A172 (cell line): ENCODE measurements around the gene RANBP10. TPM values are rescaled to one million over a fixed set of nuclear protein-coding genes. Genes with fewer than 3 reads are reported as not detected.
A peak's percentile ranks its signal among the peaks of the same experiment; 100 is the strongest.
"Not testable (repeated sequence)": the region's sequence is repeated elsewhere in the genome, so short reads cannot be mapped to it uniquely, and the experiment has no call there.

Experiments
- DNase-seq: peaks from one replicate; pipeline ENCODE4 v3.0.0-alpha.2; 2015; ENCODE audit warnings: low spot score
- total RNA-seq: library from RNA; depleted of rRNA; stranded (reverse); fragments of >200 nt; shearing (Covaris generic); gene quantifications from 2 replicates; pipeline ENCODE4 v1.2.3, GENCODE V29; 2014; rRNA removed

The RANBP10 gene
- 3.7 and 8.8 TPM in 2 replicates for total RNA-seq

DNA sequence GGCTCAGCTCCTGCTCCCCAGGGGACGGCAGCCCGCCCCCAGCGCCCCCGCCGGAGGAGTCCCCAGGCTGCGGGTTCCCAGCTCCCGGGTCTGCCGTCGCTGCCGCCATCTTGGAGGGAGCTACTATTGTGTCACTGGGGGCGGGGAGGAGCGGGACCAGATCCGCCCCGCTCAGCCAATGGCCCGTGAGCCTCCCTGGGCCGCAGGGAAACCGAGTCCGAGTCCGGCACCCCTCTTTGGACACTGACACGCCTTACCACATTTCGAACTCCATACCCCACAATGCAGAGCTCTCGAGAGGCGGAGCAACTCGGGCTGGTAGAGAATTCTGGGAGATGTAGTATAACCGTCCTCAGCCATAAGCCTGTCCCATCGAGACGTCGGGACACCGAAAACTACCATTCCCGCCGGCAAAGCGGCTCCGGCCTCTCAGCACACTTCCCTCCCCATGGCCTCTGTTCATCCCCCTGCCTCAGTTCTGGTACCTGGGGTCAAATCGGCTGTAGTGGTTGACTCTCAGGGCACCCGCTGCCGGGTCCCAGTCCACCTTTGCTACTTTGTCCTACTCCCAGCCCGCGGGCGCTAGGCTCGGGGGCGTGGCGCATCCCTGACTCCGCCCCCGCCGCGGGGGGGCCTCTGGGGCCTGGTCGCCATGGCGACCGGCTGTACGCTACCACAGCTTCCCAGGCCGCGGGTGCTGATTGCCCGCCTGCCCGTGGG lies at the start of gene RANBP10, which contains the start of gene TSNAXIP1:
Gene RANBP10, minus strand, starts transcription at position 133 of the 720 bp plus-strand sequence. Its CDS starts 24 bp downstream, at position 109.
Gene TSNAXIP1, plus strand, starts transcription at position 462 of the 720 bp plus-strand sequence. CDS start 261 bp downstream, outside the sequence.
- DNase-seq: peak; percentile 96

DNA sequence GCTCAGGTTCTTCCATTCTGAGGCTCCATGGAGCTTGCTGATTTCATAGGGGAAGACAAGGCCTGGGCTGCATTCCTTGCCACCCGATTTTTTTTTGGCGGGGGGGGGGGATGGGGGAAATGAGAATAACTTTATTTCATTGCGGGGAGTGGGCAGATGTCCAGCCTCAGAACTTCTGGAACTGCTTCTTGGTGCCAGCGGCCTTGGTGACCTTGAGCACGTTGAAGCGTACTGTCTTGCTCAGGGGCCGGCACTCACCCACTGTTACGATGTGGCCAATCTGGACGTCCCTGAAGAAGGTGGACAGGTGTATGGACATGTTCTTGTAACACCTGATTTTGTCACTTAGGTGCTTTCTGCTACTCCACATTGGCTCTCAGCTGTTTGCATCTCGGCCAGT lies 49.4 kb upstream of the RANBP10 start:
- DNase-seq: no peak

DNA sequence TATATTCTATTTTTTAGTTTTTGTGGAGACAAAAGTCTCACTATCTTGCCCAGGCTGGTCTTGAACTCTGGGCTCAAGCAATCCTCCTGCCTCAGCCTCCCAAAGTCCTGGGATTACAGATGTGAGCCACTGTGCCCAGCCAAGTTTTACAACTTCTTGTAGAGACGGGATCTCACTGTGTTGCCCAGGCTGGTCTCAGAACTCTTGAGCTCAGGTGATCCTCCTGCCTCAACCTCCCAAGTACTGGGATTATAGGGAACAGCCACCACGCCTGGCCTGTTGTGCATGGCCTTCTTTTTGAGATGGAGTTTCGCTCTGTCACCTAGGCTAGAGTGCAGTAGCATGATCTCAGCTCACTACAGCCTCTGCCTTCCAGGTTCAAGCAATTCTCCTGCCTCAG lies 47.3 kb upstream of the RANBP10 start:
- DNase-seq: no peak

DNA sequence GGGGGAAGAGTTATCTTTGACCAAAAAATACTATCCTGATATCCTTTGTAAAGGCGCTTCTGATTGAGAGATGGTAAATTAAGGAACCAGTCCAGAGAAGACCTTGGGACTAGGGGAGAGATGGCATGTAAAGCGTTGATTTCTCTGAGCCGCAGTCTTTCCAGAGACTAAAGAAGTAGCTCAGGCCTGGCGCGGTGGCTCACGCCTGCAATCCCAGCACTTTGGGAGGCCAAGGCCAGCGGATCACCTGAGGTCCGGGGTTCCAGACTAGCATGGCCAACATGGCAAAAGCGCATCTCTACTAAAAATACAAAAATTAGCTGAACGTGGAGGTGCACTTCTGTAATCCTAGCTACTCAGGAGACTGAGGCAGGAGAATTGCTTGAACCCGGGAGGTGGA lies 41.8 kb upstream of the RANBP10 start:
- no peak for DNase-seq

DNA sequence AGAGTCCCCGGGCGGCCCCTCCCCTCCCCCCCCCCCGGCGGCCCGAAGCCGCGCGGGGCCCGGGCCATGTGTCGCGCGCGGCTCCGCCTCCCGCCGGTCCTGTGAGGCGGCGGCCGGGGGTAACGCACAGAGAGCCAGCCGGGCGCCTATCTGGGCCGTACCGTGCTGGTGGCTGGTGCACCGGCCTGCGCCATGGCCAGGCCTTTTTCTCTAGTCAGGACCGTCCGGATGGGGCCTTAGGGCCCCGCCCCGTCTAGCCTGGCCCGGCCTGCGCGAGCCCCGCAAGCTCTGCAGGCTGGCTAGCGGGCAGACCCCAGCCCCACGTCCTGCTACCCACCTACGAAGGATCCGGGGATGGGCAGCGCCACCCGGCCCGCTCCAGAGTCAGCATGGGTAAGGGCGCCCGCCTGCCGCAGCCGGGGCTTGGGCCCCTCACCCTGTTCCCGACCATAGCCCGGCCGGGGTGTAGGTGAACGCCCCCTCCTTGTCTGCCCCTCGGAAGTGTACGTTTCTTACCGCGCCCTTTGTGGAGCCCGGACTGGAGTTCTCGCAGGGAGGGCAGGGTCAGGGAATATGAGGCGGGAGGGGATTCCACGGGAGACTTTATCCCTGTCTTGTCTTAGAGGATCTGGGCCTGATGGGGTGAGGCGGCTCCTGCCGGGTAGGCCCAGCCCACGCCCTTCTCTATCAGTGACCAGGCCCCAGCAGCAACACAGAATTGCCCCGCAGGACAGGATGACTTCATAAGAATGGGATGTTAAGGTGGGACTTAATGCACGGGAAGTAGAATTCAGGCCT lies 40.9 kb upstream of the RANBP10 start, which contains the start of gene CENPT:
Gene CENPT, minus strand, starts transcription at position 630 of the 798 bp plus-strand sequence. CDS start 13,834 bp downstream, outside the sequence.
- peak; percentile 46 for DNase-seq

DNA sequence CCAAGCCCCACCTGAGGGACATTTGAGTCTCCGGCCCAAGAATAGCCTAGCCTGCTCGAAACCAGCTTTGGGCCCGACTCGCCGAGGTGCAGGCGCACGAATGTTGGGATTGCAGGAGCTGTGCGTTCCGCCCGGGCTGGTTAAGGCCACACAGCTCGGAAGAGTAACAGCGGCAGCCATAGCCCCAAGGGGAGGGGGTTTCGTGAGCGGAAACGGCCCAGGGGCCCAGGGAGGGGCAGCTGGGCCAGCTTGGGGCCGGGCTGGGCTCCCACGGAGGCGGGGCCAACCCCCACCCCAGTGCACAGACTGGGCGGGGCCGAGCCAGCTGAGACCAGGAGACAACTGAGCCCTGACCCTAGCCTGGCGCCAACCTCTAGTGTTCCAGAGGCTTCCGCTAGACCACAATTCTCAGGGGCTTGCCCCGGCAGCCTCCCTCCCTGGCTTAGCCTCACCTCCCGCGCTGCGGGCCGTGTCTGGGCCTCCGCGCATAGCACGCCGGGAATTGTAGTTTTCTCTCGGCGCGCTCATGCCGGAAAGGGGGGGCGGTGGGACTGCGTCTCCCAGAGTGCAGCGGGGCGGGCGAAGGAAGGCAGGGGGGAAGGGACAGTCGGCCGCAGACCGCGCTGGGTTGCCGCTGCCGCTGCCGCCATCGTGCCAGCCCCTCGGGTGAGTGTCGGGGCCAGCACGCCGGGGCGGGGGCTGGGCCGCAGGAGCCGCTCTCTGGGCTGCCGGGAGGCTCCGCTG lies 40.1 kb upstream of the RANBP10 start, which contains the start of gene NUTF2:
Gene NUTF2, plus strand, starts transcription at position 614 of the 744 bp plus-strand sequence. CDS start 18,198 bp downstream, outside the sequence.
- peak; percentile 82 for DNase-seq

DNA sequence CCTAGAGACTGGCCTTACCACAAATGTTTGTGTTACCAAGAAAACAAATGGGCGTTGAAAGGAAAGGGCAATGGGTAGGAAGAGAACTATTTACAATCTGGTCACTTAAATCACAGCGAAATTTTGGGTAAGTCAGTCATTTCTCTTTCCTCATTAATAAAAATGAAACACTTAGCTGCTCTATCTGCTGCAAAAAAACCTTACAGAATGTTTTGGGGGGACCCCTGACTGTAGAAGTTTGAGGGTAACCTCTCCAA lies 39.6 kb upstream of the RANBP10 start:
- DNase-seq: no peak

DNA sequence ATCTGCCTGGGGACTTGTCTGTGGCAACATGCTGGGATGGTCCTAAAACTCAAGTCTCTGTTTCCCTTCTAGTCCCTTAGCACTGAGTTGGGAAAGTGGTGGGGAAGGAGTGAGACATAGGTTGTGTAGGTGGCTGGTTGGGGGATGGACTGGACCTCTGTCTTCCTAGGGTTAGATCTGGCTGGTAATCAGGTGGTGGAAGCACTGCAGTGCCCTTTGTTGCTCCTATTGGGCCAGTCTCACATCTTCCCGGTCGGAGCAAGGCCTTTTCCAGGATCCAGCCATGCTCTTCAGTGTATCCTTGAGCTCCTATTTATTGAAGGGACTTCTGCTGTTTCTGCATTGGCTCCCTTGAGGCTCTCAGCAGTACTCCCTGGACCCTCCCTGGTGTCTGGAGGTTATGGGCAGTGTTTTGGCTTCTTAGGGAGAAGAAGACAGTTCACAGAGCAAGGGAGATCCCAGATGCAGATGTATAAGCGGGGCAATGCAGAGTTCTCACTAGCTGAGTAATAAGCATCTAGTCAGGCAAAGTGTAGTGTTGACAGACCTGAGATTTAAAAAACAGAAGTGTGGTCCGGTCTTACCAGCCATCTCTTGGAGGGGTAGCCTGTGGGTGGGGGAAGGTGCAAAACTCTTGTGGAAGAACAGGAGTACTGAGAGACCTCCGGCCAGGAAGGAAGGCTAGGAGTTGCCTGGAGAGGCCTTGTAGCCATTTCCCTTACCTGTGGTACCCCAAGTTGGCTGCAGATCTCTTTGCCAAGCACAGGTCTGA lies 39.1 kb upstream of the RANBP10 start:
- DNase-seq: no peak

DNA sequence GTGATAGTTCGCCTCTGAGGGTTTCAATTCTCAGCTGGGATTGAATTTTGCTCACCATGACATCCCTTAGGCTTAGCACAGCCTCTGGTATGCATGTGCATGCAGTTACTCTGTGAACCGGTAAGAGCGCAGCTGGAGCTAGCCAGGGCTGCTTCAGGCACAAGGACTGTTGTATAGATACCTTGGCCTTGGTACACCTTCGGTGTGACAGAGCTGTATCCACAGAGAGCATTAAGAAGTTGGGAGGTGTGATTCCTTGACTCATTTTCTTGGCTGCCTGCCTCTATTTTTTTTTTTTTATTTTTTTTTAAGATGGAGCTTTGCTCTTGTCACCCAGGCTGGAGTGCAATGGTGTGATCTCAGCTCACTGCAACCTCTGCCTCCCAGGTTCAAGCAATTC lies 38.1 kb upstream of the RANBP10 start:
- DNase-seq: no peak

DNA sequence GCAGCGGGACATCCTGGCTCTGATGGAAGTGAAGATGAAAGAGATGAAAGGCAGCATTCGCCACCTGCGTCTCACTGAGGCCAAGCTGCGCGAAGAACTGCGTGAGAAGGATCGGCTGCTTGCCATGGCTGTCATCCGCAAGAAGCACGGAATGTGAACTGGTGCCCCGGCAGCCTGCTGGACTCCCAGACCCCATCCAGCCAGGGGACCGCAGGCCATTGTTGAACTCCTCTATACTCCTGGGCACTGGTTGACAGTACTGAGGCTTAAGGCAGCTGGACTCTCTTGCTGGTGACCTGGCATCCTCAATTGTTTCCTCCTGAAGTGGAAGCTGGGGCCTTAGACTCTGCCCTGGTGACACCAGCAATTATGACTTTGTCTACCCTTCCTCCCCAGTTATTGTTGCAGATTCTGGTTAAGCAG lies 37.0 kb upstream of the RANBP10 start:
- DNase-seq: no peak

DNA sequence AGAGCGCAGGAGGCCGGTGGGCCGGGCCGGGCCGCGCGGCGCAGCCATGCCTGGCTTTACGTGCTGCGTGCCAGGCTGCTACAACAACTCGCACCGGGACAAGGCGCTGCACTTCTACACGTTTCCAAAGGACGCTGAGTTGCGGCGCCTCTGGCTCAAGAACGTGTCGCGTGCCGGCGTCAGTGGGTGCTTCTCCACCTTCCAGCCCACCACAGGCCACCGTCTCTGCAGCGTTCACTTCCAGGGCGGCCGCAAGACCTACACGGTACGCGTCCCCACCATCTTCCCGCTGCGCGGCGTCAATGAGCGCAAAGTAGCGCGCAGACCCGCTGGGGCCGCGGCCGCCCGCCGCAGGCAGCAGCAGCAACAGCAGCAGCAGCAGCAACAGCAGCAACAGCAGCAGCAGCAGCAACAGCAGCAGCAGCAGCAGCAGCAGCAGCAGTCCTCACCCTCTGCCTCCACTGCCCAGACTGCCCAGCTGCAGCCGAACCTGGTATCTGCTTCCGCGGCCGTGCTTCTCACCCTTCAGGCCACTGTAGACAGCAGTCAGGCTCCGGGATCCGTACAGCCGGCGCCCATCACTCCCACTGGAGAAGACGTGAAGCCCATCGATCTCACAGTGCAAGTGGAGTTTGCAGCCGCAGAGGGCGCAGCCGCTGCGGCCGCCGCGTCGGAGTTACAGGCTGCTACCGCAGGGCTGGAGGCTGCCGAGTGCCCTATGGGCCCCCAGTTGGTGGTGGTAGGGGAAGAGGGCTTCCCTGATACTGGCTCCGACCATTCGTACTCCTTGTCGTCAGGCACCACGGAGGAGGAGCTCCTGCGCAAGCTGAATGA lies 36.4 kb upstream of the RANBP10 start:
- no peak for DNase-seq

DNA sequence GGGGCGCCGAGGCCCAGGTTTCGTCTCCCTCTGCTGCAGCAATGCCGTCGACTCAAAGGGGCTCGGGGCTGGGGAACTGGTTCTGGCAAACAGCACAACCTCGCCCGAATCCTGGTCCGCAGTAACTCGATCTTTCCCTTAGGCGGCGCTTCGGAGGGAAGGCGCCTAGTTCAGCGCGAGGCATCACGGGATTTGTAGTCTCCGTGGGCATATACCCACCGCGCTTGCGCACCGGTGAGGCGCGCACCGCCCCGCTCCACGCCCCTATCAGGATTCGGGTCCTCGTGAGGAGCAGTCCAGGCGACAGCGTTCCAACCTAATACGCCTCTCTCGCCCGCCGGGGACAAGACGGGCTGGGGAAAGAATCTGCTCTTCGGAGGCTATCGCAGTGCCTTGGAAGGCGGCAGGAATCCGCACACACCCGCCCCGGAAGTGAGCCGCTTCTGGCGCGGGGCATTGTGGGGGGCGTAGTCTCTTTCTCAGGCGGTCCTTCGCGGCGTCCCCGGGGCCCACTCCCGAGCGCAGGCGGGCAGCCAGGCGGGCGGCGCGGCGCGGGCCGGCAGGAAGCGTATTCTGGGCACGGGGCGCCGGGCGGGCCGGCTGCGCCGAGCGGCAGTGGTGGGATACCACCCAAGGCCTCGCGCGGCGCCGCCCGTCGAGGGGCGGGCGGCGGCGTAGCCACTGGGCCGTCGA lies 35.6 kb upstream of the RANBP10 start, which contains the start of gene THAP11:
Gene THAP11, plus strand, starts transcription at position 505 of the 693 bp plus-strand sequence. CDS start 235 bp downstream, outside the sequence.
- DNase-seq: peak; percentile 84

DNA sequence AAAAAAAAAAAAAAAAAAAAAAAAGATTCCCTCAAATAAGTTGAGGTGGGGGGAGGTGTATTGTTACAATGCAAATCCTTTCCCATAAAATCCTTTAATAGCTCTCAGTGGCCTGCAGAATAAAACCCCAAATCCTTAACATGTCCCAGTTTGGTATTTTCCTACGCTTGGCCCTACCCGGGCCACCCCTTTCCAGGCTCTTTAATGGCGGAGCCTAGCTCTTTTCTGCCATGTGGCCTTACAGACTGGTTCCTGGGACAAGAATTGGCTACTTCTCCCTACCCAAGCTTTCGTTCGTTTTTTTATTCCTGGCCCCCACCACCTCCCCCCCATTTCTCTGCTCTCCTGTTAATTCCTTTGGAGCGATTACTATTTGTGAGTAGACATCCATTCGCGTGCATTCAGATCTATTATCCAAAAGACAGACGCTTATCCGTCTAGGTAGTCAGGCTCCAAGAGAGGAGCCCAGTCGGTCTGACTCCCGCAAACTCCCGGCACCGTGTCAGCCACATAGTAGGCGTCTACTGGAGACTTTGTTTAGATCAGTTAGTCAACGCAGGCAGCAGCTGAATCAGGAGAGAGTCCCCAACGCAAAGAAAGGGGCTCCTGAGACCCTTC lies 34.9 kb upstream of the RANBP10 start:
- DNase-seq: no peak

DNA sequence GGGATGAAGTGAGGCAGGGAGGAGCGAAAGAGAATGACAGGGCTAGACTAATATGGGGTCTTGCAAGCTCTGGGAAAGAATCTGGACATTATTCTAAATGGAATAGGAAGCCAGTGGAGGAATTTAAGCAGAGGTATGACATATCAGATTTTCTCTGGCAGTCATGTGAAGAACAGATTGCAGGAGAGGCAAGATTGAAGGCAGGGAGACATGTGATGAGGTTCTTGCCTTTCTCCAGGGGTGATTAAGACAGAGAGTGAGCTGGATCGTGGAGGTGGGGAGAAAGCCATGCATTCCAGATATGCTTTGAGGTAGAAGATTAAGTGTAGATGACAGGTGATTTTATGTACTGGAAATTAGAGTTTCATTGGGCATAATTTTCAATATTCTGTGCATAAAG lies 31.5 kb upstream of the RANBP10 start:
- no peak for DNase-seq

DNA sequence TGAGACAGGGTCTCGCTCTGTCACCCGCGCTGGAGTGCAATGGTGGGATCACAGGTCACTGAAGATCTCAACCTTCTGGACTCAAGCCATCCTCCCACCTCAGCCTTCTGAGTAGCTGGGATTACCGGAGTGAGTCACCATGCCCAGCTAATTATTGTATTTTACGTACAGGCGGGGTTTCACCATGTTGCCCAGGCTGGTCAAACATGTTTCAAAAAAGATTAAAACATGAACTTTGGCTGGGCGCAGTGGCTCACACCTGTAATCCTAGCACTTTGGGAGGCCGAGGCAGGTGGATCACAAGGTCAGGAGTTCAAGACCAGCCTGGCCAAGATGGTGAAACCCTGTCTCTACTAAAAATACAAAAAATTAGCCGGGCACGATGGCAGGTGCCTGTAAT lies 30.8 kb upstream of the RANBP10 start:
- DNase-seq: not testable (repeated sequence)

DNA sequence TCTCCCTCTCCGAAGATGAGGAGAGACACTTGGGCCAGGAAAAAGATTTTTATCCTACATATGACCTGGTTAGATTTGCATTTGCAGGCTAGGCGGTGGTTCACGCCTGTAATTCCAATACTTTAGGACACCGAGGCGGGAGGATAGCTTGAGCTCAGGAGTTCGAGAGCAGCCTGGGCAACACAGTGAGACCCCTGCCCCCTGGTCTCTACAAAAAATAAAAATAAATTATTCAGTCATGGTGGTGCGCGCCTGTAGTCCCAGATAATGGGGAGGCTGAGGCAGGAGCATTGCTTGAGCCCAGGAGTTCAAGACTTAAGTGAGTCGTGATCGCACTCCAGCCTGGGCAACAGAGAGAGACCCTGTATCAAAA lies 27.9 kb upstream of the RANBP10 start:
- DNase-seq: no peak

DNA sequence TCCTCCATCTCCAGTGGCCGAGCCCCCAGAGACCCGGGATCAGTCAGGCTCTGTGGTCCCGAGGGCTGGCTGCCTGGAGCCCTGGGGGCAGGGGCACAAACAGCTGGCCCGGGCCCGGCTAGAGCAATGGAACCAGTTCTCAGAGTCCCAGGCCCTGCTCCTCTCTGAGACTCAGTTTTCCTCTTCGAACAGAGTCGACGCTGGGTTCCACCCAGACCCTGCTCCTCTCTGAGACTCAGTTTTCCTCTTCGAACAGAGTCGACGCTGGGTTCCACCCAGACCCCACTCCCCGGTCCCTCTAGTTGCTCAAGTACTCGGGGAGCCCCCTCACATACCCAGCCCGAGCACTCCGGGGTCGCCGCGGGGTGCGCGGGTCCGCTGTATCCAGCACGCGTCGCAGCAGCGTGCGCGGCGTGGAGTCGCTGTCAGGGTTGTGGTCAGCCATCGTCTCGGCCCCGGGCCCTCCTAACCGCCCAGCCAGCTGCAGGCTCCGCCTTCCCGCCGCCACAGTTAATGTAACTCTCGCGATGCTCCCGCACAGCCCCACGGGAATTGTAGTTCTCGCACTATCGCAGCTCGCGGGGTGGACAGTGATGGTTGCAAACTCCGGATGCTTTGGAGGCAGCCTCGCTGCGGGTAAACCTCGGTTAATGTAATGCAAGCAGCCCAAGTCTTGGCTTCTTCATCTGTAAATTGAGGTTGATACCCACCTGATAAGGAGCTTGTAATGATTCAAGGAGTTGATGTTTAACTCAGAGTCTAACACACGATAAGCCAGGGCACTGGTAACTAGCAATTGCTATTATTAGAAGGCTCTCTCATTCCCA lies 27.3 kb upstream of the RANBP10 start:
- DNase-seq: peak; percentile 71

DNA sequence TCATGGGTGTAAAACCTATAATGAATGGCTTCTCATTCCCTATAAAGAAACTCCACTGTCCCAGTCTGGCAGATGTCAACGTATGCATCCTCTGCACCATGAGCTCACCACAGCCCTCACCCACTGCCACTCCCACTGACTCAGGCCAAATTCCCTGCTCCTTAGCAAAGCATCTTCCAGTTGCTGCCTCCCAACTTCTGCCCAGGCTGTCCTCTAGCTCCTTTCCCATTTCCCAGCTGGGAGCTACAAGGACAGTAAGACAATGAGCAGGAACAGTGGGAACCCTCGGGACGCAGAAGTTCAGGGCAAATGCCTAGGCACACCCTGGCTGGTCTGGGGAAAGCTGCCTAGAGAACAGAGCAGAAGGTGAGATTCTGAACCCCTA lies 26.7 kb upstream of the RANBP10 start:
- DNase-seq: peak; percentile 41
